Heart left ventricle (tissue), 16 donors: ENCODE measurements around the gene NLRP6. TPM values are rescaled to one million over a fixed set of nuclear protein-coding genes. Genes with fewer than 3 reads are reported as not detected.
"Not testable (repeated sequence)": the region's sequence is repeated elsewhere in the genome, so short reads cannot be mapped to it uniquely, and the experiment has no call there.

Experiments used
- ATAC-seq, 4 donors: fragments of 200-7000 bp; cut with Tn5 transposase; one replicate each; pipeline ENCODE4 v1.9.1; 2020 to 2022; ENCODE audit warnings: moderate library complexity in 4 of 4, mild to moderate bottlenecking in 3 of 4, moderate number of reproducible peaks in 1 of 4
- DNase-seq, 5 donors: peaks; one replicate each; pipeline ENCODE4 v3.0.0-alpha.2; 2020
- H3K27ac ChIP-seq, 12 donors: fragments of 200-600 bp; sonication (generic) in 4 of 12; one replicate each; pipeline versions ENCODE4 v1.5.0 to v1.8.0; 2016 to 2022; ENCODE audit warnings: mild to moderate bottlenecking in 2 of 12
- H3K27me3 ChIP-seq, 9 donors: fragments of 200-600 bp; sonication (generic) in 2 of 9; one replicate each; pipeline versions ENCODE4 v1.5.1 to v1.8.0; 2016 to 2022; ENCODE audit warnings: mild to moderate bottlenecking in 3 of 9
- H3K36me3 ChIP-seq, 9 donors: fragments of 200-600 bp; sonication (generic) in 2 of 9; one replicate each; pipeline versions ENCODE4 v1.5.0 to v1.8.0; 2018 to 2022; ENCODE audit warnings: mild to moderate bottlenecking in 2 of 9
- H3K4me1 ChIP-seq, 12 donors: fragments of 200-600 bp; sonication (generic) in 4 of 12; one replicate each; pipeline versions ENCODE4 v1.5.0 to v1.8.0; 2016 to 2022; ENCODE audit warnings: mild to moderate bottlenecking in 3 of 12
- H3K4me3 ChIP-seq, 12 donors: fragments of 200-600 bp; sonication (generic) in 4 of 12; one replicate each; pipeline versions ENCODE4 v1.5.0 to v1.8.0; 2017 to 2022; ENCODE audit warnings: mild to moderate bottlenecking in 9 of 12, moderate library complexity in 4 of 12
- H3K9me3 ChIP-seq, 12 donors: fragments of 200-600 bp; sonication (generic) in 4 of 12; one replicate each; pipeline versions ENCODE4 v1.5.0 to v1.8.0; 2016 to 2022; ENCODE audit warnings: mild to moderate bottlenecking in 1 of 12
- CTCF ChIP-seq, 12 donors: fragments of 200-600 bp; sonication (generic) in 4 of 12; IDR thresholded peaks; one replicate each; pipeline versions ENCODE4 v1.5.0 to v1.8.0; 2018 to 2022; ENCODE audit warnings: antibody characterized with exemption in 12 of 12, mild to moderate bottlenecking in 5 of 12
- POLR2A ChIP-seq, 2 donors: fragments of 450-650 bp; IDR thresholded peaks; one replicate each; pipeline ENCODE4 v1.6.1; 2017; ENCODE audit warnings: antibody characterized with exemption in 2 of 2, mild to moderate bottlenecking in 2 of 2, moderate library complexity in 2 of 2
- WGBS, 4 donors: extraction: QIAGEN DNeasy Blood & Tissue Kit in 2 of 4; methylation state at CpG; one replicate each; pipeline versions ENCODE4 v1.1.5 to v1.1.7; 2013 to 2018; 5-methylcytosine and 5-hydroxymethylcytosine counted together
- intact Hi-C, 10 donors: fragments of 100-400 bp; cut with DNase I; formaldehyde crosslinking; loops; one replicate each; pipeline versions ENCODE4 v1.11.1 to v1.14.2; 2022
- polyA plus RNA-seq, 2 donors: library from polyadenylated mRNA; stranded (reverse); fragments of 200-250 nt; gene quantifications; one replicate each; pipeline ENCODE4 v1.2.3, GENCODE V29; 2013
- total RNA-seq, 9 donors: library from RNA; depleted of rRNA in 2 of 9; stranded (reverse); fragments of >200 nt in 2 of 9; fragmentation: NEBNext Ultra II Directional in 3 of 9; extraction: Animal tissue kit (Norgen Biotek cat#: 25700) in 3 of 9; gene quantifications; one replicate each; pipeline versions ENCODE4 v1.1.0 to v1.2.4, GENCODE V29; 2016 to 2023
- donor health status: ischemic (EF 13 %, LVEDD 7.1; RV severe dilation, severe dysfunction).
- donor health status: healthy with polysubstance abuse.
- donor health status: DM: no; HTN: yes; CAD: no.
- donor health status: DM: no; HTN: no; CAD: no.
- donor health status: ischemic (EF 25% LVEDD 6.9; RV normal size, moderate dysfunction).
- donor health status: ischemic (EF 25% LVEDD 5.7; RV mildly dilated, moderate dysfunction).
- donor health status: healthy.
- donor health status: DM: yes; HTN: yes; CAD: no.
- donor health status: ischemic (EF 35%, LVEDD 5.7; RV mildly dilated, moderate dysfunction).
- donor health status: nonischemic (EF 11% LVEDD 7.7; RV severe dilation, severe dysfunction).
- donor health status: DM: yes; HTN: yes; CAD: no.
- donor health status: PGD.
- donor health status: ischemic (EF 29% LVEDD 5.4; RV normal size, mild dysfunction).
- donor health status: nonischemic (EF 23%, LVEDD 6.1; RV moderate dilation, normal function).

The NLRP6 gene
- total and polyA plus RNA-seq, 11 donors = 0.09 to 0.20 (median 0.14) TPM; not detected in 6

GRCh38 chr11:307766-308708, 29.8 kb downstream of the NLRP6 start, which contains the start of gene IFITM2:
TSS of gene IFITM2 (plus strand) at chr11:307816. CDS start at chr11:308193, 377 bp downstream.
- DNase-seq = peak; percentile 73 to 84 (median 78)
- ATAC-seq = peak; percentile 63 to 76 (median 70)
- intact Hi-C loops = loop anchor here in 6 of 10 donors (5.0 to 10.0 kb wide), 5 partner anchors 47 to 197 kb away; partner anchors contain the start of genes BET1L (in 2 of the 6), RIC8A (in 2 of the 6) and RNH1 (in 1 of the 6)
- H3K9me3 ChIP-seq, H3K27me3 ChIP-seq: not testable (repeated sequence)
- TF ChIP-seq CTCF (IDR thresholded peaks at IDR 0.05) = peak in 3 of 12 donors; percentile 13 to 36 (median 23)
- peak in 1 of 2 donors; percentile 85 for TF ChIP-seq POLR2A (IDR thresholded peaks at IDR 0.05)
- Histone ChIP-seq H3K27ac (peak within 1 kb of the TSS; percentile 70 to 99 (median 88)), H3K4me1 (peaks cover 0 to 55% (median 25%) of the 10 kb centered on the region in 12 donors), H3K4me3 (peak within 1 kb of the TSS; percentile 21 to 69 (median 60)), H3K36me3 (peaks cover 0 to 10% (median 0%) of the 10 kb centered on the region in 9 donors)
- WGBS, 4 donors = 13 to 22% (median 19%) methylated on average over 14 to 28 of the region's 28 CpGs

- H3K4me1 ChIP-seq = peaks cover 5 to 61% (median 30%) of the 10 kb centered on the region in 12 donors
- H3K27ac ChIP-seq = peak overlapping the region; percentile 70 to 99 (median 88)
- DNase-seq = peak in 1 of 5 donors; percentile 29
- peak overlapping the region; percentile 21 to 69 (median 60) for H3K4me3 ChIP-seq
- ATAC-seq = peak in 2 of 4 donors; percentile 1
- H3K36me3 ChIP-seq = peaks cover 0 to 10% (median 0%) of the 10 kb centered on the region in 9 donors
- not testable (repeated sequence) for H3K27me3 ChIP-seq, H3K9me3 ChIP-seq
- intact Hi-C loops = loop anchor here in 6 of 10 donors (5.0 to 10.0 kb wide), 5 partner anchors 46 to 196 kb away; partner anchors contain the start of genes BET1L (in 2 of the 6), RIC8A (in 2 of the 6) and RNH1 (in 1 of the 6)
- WGBS, 4 donors = 48 to 60% (median 51%) methylated on average over 23 to 24 of the region's 24 CpGs
These were observed 30.8 kb downstream of the NLRP6 start for GRCh38 chr11:308740-309665.

GRCh38 chr11:309979-310572, 31.9 kb downstream of the NLRP6 start:
- not testable (repeated sequence) for H3K27me3 ChIP-seq, H3K9me3 ChIP-seq
- ATAC-seq = peak in 2 of 4 donors; percentile 2 to 13
- intact Hi-C loops = loop anchor here in 7 of 10 donors (5.0 to 10.0 kb wide), 6 partner anchors 42 to 195 kb away; partner anchors contain the start of genes BET1L (in 2 of the 7), RIC8A (in 2 of the 7) and RNH1 (in 1 of the 7)
- H3K4me1 ChIP-seq = peaks cover 5 to 55% (median 29%) of the 10 kb centered on the region in 12 donors
- H3K36me3 ChIP-seq = peaks cover 0 to 12% (median 0%) of the 10 kb centered on the region in 9 donors
- 24 to 37% (median 32%) methylated on average over 3 to 5 of the region's 18 CpGs for WGBS, 4 donors
- peak in 1 of 5 donors; percentile 36 for DNase-seq
- H3K4me3 ChIP-seq = peak overlapping the region; percentile 15 to 69 (median 60)
- peak overlapping the region; percentile 58 to 99 (median 88) for H3K27ac ChIP-seq

- not testable (repeated sequence) for H3K9me3 ChIP-seq
- H3K4me3 ChIP-seq = peak overlapping the region in 11 of 12 donors; percentile 3 to 81 (median 45)
- H3K27ac ChIP-seq = peak overlapping the region; percentile 85 to 98 (median 92)
- 2 to 63% (median 5%) methylated on average over 4 to 9 of the region's 71 CpGs; no CpG with 5 or more reads in 1 of the 4 donors for WGBS, 4 donors
- H3K27me3 ChIP-seq = peaks cover 0 to 12% (median 3%) of the 10 kb centered on the region in 9 donors
- intact Hi-C loops = loop anchor here in 2 of 10 donors (5.0 kb wide), 2 partner anchors 41 to 46 kb away; no protein-coding TSS in a partner anchor
- ATAC-seq (peak in 3 of 4 donors; percentile 6 to 66 (median 61)), DNase-seq (peak in 1 of 5 donors; percentile 62)
- peaks cover 0 to 23% (median 0%) of the 10 kb centered on the region in 9 donors for H3K36me3 ChIP-seq
- peaks cover 5 to 54% (median 29%) of the 10 kb centered on the region in 12 donors for H3K4me1 ChIP-seq
These were observed 33.0 kb downstream of the NLRP6 start for GRCh38 chr11:311013-311748.
